Panc1 (cell line): ENCODE results near the gene FAM222B.

Experiments
- CTCF ChIP-seq: fragments of 450-650 bp; IDR thresholded peaks from 2 replicates; pipeline ENCODE4 v1.5.1; 2017; ENCODE audit warnings: mild to moderate bottlenecking
- POLR2AphosphoS5 ChIP-seq: IDR thresholded peaks from 2 replicates; pipeline ENCODE4 v1.6.1; 2012; ENCODE audit warnings: mild to moderate bottlenecking, low read depth, low read length, moderate library complexity
- REST ChIP-seq, 2 experiments: IDR thresholded peaks; 2 replicates each; pipeline ENCODE4 v1.6.1; 2011 to 2012; ENCODE audit warnings: low read depth in 2 of 2, control low read depth in 1 of 2, low read length in 1 of 2, mild to moderate bottlenecking in 1 of 2, moderate library complexity in 1 of 2; ENCODE audit not compliant: insufficient read depth in 1 of 2
- SIN3A ChIP-seq: IDR thresholded peaks from 2 replicates; pipeline ENCODE4 v1.6.1; 2012; ENCODE audit warnings: low read depth, mild to moderate bottlenecking, low read length, moderate library complexity, borderline replicate concordance; ENCODE audit not compliant: insufficient read depth
- TCF7L2 ChIP-seq: IDR thresholded peaks from 2 replicates; pipeline ENCODE4 v1.6.1; 2011; ENCODE audit warnings: mild to moderate bottlenecking, low read depth, low read length, inconsistent platforms

DNA sequence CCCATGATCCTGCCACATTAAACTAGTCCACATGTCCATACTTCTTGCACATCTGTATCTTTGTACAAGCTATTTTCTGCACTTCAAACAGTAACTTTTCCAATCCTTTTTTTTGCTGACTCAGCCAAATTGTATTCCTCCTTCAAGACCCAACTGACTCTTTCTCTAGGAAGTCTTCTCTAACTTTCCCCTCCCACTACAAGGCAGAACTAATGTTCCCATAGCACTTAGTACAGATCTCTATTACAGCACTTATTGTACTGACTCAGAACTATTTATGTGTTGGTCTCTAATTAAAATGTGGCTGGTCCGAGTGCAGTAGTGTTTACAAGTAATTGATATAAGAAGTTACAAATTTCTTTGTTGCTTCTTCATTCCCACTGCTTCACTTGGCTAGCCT is 8.2 kb downstream of the FAM222B start:
- no peak for TF ChIP-seq CTCF
- TF ChIP-seq POLR2AphosphoS5 = no peak
- TF ChIP-seq REST (IDR thresholded peaks at IDR 0.05; ENCODE audit: insufficient read depth in 1 of 2, low read depth in 2 of 2, low read length in 1 of 2) = no peak
- no peak for TF ChIP-seq SIN3A
- no peak for TF ChIP-seq TCF7L2
